Hepatocyte (in vitro differentiated cells): ENCODE results near the gene TMPRSS4. TPM values are rescaled to one million over a fixed set of nuclear protein-coding genes. Genes with fewer than 3 reads are reported as not detected.

Experiments used
- DNase-seq: peaks from one replicate; pipeline ENCODE4 v3.0.0-alpha.2; 2016; ENCODE audit warnings: low spot score
- H2AFZ ChIP-seq: fragments of 200-600 bp; sonication (generic); 2 replicates; pipeline ENCODE4 v1.6.0; 2016; ENCODE audit warnings: antibody characterized with exemption, mild to moderate bottlenecking
- H3K27ac ChIP-seq: fragments of 200-600 bp; sonication (generic); 2 replicates; pipeline ENCODE4 v1.5.1; 2016; ENCODE audit warnings: mild to moderate bottlenecking
- H3K27me3 ChIP-seq: fragments of 200-600 bp; sonication (generic); 2 replicates; pipeline ENCODE4 v1.6.1; 2016
- H3K36me3 ChIP-seq: fragments of 200-600 bp; sonication (generic); replicated peaks from 2 replicates; pipeline ENCODE4 v1.5.1; 2016; ENCODE audit warnings: low read depth; ENCODE audit not compliant: insufficient read depth
- H3K4me1 ChIP-seq: fragments of 200-600 bp; sonication (generic); 2 replicates; pipeline ENCODE4 v1.5.1; 2016; ENCODE audit warnings: mild to moderate bottlenecking, moderate library complexity; ENCODE audit not compliant: insufficient read depth
- H3K4me2 ChIP-seq: fragments of 200-600 bp; sonication (generic); 2 replicates; pipeline ENCODE4 v1.6.0; 2016
- H3K4me3 ChIP-seq: fragments of 200-600 bp; sonication (generic); 2 replicates; pipeline ENCODE4 v1.5.1; 2016; ENCODE audit warnings: mild to moderate bottlenecking
- H3K79me2 ChIP-seq: fragments of 200-600 bp; sonication (generic); 2 replicates; pipeline ENCODE4 v1.6.0; 2017; ENCODE audit warnings: mild to moderate bottlenecking
- H3K9me2 ChIP-seq: fragments of 200-600 bp; sonication (generic); replicated peaks from 2 replicates; pipeline ENCODE4 v1.6.0; 2017; ENCODE audit warnings: mild to moderate bottlenecking; ENCODE audit not compliant: insufficient read depth
- H3K9me3 ChIP-seq: fragments of 200-600 bp; sonication (generic); 2 replicates; pipeline ENCODE4 v1.5.1; 2016; ENCODE audit warnings: low read depth, mild to moderate bottlenecking
- H4K20me1 ChIP-seq: fragments of 200-600 bp; sonication (generic); 2 replicates; pipeline ENCODE4 v1.6.0; 2016; ENCODE audit warnings: mild to moderate bottlenecking; ENCODE audit not compliant: insufficient read depth, poor library complexity, severe bottlenecking
- CTCF ChIP-seq: fragments of 200-600 bp; sonication (generic); IDR thresholded peaks from 2 replicates; pipeline ENCODE4 v1.5.1; 2016; ENCODE audit warnings: antibody characterized with exemption, mild to moderate bottlenecking; ENCODE audit not compliant: poor library complexity
- EZH2 ChIP-seq: fragments of 200-600 bp; sonication (generic); IDR thresholded peaks from 2 replicates; pipeline ENCODE4 v1.6.1; 2016; ENCODE audit warnings: antibody characterized with exemption, mild to moderate bottlenecking, borderline replicate concordance
- EZH2phosphoT487 ChIP-seq: fragments of 200-600 bp; sonication (generic); IDR thresholded peaks from one replicate; pipeline ENCODE4 v1.6.1; 2018; ENCODE audit warnings: antibody characterized with exemption, mild to moderate bottlenecking, low read depth, moderate library complexity; ENCODE audit not compliant: unreplicated experiment, severe bottlenecking
- WGBS: methylation state at CpG from one replicate; pipeline ENCODE4 v1.1.6; 2016; ENCODE audit warnings: low lambda C conversion rate; ENCODE audit errors: missing lambda C conversion rate; 5-methylcytosine and 5-hydroxymethylcytosine counted together
- polyA plus RNA-seq: library from polyadenylated mRNA; unstranded; fragments of >200 nt; fragmentation: Nextera tagmentation; extraction: Ambion mirVana; gene quantifications from 2 replicates; pipeline ENCODE4 v1.2.1, GENCODE V29; 2016
- total RNA-seq: library from RNA; depleted of rRNA; stranded (reverse); fragments of >200 nt; gene quantifications from 2 replicates; pipeline ENCODE4 v1.2.3, GENCODE V29; 2014

The TMPRSS4 gene
- total and polyA plus RNA-seq, 2 experiments from 2014 or later: 10.9 to 16.2 TPM

- Histone ChIP-seq H3K4me3 (no peak overlapping the region), H2AFZ (no peak overlapping the region), H3K27me3 (peaks cover 86% of the 10 kb centered on the region)
Observed at GRCh38 chr11:118157186-118157895, 80.5 kb downstream of the TMPRSS4 start.

GRCh38 chr11:118161786-118162185, 84.9 kb downstream of the TMPRSS4 start:
- no peak overlapping the region for H3K4me2 ChIP-seq
- TF ChIP-seq EZH2phosphoT487 (no peak), EZH2 (no peak), CTCF (no peak)
- H3K4me3 ChIP-seq: no peak overlapping the region
- H3K79me2 ChIP-seq: no peaks in the 10 kb centered on the region
- WGBS: 84% methylated on average over 6 of the region's 6 CpGs
- no peak overlapping the region for H2AFZ ChIP-seq
- no peaks in the 10 kb centered on the region for H3K9me3 ChIP-seq
- H3K36me3 ChIP-seq: no peaks in the 10 kb centered on the region
- no peak for DNase-seq
- peaks cover 3% of the 10 kb centered on the region for H3K4me1 ChIP-seq
- H3K9me2 ChIP-seq: no peaks in the 10 kb centered on the region
- peaks cover 55% of the 10 kb centered on the region for H3K27me3 ChIP-seq
- H3K27ac ChIP-seq: no peak overlapping the region
- H4K20me1 ChIP-seq: no peaks in the 10 kb centered on the region

More at GRCh38 chr11:118157186-118157895, 80.5 kb downstream of the TMPRSS4 start:
- WGBS: 33% methylated on average over 10 of the region's 10 CpGs
- no peak for DNase-seq
- Histone ChIP-seq H3K9me3 (no peaks in the 10 kb centered on the region), H4K20me1 (no peaks in the 10 kb centered on the region), H3K4me2 (peak overlapping the region; percentile 72), H3K9me2 (no peaks in the 10 kb centered on the region), H3K4me1 (peaks cover 22% of the 10 kb centered on the region), H3K27ac (no peak overlapping the region), H3K79me2 (no peaks in the 10 kb centered on the region), H3K36me3 (no peaks in the 10 kb centered on the region)
- TF ChIP-seq CTCF (no peak), EZH2phosphoT487 (no peak), EZH2 (no peak)

GRCh38 chr11:118162846-118163245, 86.0 kb downstream of the TMPRSS4 start:
- H2AFZ ChIP-seq: no peak overlapping the region
- H4K20me1 ChIP-seq: no peaks in the 10 kb centered on the region
- H3K36me3 ChIP-seq: no peaks in the 10 kb centered on the region
- no peak overlapping the region for H3K4me2 ChIP-seq
- no peak for DNase-seq
- H3K27me3 ChIP-seq: peaks cover 44% of the 10 kb centered on the region
- no peaks in the 10 kb centered on the region for H3K9me3 ChIP-seq
- H3K4me1 ChIP-seq: no peaks in the 10 kb centered on the region
- 87% methylated on average over 3 of the region's 3 CpGs for WGBS
- no peaks in the 10 kb centered on the region for H3K79me2 ChIP-seq
- no peak overlapping the region for H3K4me3 ChIP-seq
- no peak overlapping the region for H3K27ac ChIP-seq
- H3K9me2 ChIP-seq: no peaks in the 10 kb centered on the region
- TF ChIP-seq EZH2: no peak
- TF ChIP-seq CTCF: no peak
- no peak for TF ChIP-seq EZH2phosphoT487

GRCh38 chr11:118163494-118163893, 86.6 kb downstream of the TMPRSS4 start:
- H3K27ac ChIP-seq: no peak overlapping the region
- TF ChIP-seq EZH2 (no peak), CTCF (no peak), EZH2phosphoT487 (no peak)
- no peak overlapping the region for H3K4me2 ChIP-seq
- no peak overlapping the region for H2AFZ ChIP-seq
- no peaks in the 10 kb centered on the region for H3K79me2 ChIP-seq
- no peak overlapping the region for H3K4me3 ChIP-seq
- H3K9me2 ChIP-seq: no peaks in the 10 kb centered on the region
- H3K36me3 ChIP-seq: no peaks in the 10 kb centered on the region
- H3K27me3 ChIP-seq: peaks cover 40% of the 10 kb centered on the region
- 74% methylated on average over 5 of the region's 5 CpGs for WGBS
- H4K20me1 ChIP-seq: no peaks in the 10 kb centered on the region
- no peaks in the 10 kb centered on the region for H3K4me1 ChIP-seq
- no peak for DNase-seq
- no peaks in the 10 kb centered on the region for H3K9me3 ChIP-seq
